K562 (cell line): ENCODE data around the gene SMAP2. TPM values are rescaled to one million over a fixed set of nuclear protein-coding genes. Genes with fewer than 3 reads are reported as not detected.
A peak's percentile ranks its signal among the peaks of the same experiment; 100 is the strongest.

Experiments used
- RBM25 ChIP-seq: fragments of 200-400 bp; formaldehyde crosslinking; IDR thresholded peaks from 2 replicates; pipeline ENCODE4 v1.6.1; 2018; ENCODE audit warnings: low read length, low read depth, moderate library complexity; ENCODE audit not compliant: severe bottlenecking
- ZFP36 ChIP-seq: fragments of 150-350 bp; IDR thresholded peaks from 2 replicates; pipeline ENCODE4 v1.6.1; 2018; ENCODE audit warnings: low read length, low read depth; ENCODE audit not compliant: partially characterized antibody
- polyA plus RNA-seq, 8 experiments: library from polyadenylated mRNA; depleted of rRNA in 4 of 8; stranded (reverse) in 5 of 8; unstranded in 3 of 8; fragments of >200 nt; fragmentation: Nextera tagmentation in 2 of 8; fragmentation: Illumina TruSeq in 1 of 8; extraction: Ambion mirVana in 2 of 8; extraction: Trizol in 1 of 8; gene quantifications; 2 replicates each; pipeline versions ENCODE4 v1.2.1 to v1.2.3, GENCODE V29; 2011 to 2014; ENCODE audit warnings: inconsistent platforms in 1 of 8, missing spikeins in 1 of 8
- total RNA-seq, 7 experiments: library from RNA; depleted of rRNA in 6 of 7; stranded (reverse); fragments of >200 nt in 6 of 7; fragmentation: Illumina TruSeq in 2 of 7; extraction: Trizol in 2 of 7; gene quantifications; 2 replicates each; pipeline versions ENCODE4 v1.2.1 to v1.2.3, GENCODE V29; 2011 to 2021; ENCODE audit warnings: low replicate concordance in 1 of 7
- TF ChIP-seq, protein P1 (sequence below): fragments of 450-650 bp; IDR thresholded peaks from 2 replicates; pipeline ENCODE4 v1.6.1; 2016; ENCODE audit warnings: low read depth

Gene SMAP2
- total and polyA plus RNA-seq, 9 of the 15 experiments (the other 6 are each of a cell fraction or from before 2014, with no cell fraction given): 38.7 to 212 (median 94.1) TPM

DNA sequence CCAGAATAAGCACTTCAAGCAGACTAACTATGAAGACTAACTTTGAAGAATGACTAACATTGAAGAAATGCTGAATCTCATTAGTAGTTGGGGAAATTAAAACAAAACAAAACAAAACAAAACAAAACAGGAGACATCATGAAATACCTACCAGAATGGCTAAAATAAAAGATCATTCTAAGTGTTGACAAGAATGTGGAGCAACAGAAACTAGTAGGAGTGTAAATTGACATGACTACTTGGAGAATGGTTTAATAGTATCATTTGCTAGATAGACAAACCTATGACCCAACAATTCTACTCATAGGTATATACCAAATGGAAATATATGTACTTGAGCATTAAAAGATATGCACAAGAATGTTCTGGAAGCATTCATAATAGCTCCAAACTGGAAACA lies 57.9 kb downstream of the SMAP2 start (continued):
- TF ChIP-seq, protein P1, sequence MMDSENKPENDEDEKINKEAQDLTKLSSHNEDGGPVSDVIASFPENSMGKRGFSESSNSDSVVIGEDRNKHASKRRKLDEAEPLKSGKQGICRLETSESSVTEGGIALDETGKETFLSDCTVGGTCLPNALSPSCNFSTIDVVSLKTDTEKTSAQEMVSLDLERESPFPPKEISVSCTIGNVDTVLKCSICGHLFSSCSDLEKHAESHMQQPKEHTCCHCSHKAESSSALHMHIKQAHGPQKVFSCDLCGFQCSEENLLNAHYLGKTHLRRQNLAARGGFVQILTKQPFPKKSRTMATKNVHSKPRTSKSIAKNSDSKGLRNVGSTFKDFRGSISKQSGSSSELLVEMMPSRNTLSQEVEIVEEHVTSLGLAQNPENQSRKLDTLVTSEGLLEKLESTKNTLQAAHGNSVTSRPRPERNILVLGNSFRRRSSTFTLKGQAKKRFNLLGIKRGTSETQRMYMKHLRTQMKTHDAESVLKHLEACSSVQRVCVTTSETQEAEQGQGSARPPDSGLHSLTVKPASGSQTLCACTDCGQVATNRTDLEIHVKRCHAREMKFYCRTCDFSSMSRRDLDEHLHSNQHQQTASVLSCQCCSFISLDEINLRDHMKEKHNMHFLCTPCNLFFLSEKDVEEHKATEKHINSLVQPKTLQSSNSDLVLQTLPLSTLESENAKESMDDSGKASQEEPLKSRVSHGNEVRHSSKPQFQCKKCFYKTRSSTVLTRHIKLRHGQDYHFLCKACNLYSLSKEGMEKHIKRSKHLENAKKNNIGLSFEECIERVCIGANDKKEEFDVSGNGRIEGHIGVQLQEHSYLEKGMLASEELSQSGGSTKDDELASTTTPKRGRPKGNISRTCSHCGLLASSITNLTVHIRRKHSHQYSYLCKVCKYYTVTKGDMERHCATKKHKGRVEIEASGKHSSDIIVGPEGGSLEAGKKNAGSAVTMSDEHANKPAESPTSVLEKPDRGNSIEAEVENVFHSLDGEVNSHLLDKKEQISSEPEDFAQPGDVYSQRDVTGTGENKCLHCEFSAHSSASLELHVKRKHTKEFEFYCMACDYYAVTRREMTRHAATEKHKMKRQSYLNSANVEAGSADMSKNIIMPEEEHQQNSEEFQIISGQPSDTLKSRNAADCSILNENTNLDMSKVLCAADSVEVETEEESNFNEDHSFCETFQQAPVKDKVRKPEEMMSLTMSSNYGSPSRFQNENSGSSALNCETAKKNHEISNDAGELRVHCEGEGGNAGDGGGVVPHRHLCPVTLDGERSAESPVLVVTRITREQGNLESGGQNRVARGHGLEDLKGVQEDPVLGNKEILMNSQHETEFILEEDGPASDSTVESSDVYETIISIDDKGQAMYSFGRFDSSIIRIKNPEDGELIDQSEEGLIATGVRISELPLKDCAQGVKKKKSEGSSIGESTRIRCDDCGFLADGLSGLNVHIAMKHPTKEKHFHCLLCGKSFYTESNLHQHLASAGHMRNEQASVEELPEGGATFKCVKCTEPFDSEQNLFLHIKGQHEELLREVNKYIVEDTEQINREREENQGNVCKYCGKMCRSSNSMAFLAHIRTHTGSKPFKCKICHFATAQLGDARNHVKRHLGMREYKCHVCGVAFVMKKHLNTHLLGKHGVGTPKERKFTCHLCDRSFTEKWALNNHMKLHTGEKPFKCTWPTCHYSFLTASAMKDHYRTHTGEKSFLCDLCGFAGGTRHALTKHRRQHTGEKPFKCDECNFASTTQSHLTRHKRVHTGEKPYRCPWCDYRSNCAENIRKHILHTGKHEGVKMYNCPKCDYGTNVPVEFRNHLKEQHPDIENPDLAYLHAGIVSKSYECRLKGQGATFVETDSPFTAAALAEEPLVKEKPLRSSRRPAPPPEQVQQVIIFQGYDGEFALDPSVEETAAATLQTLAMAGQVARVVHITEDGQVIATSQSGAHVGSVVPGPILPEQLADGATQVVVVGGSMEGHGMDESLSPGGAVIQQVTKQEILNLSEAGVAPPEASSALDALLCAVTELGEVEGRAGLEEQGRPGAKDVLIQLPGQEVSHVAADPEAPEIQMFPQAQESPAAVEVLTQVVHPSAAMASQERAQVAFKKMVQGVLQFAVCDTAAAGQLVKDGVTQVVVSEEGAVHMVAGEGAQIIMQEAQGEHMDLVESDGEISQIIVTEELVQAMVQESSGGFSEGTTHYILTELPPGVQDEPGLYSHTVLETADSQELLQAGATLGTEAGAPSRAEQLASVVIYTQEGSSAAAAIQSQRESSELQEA: peak; percentile 48; the same call in 1 of the 2 replicates
- peak; percentile 40 for TF ChIP-seq ZFP36
- peak; percentile 52 for TF ChIP-seq RBM25
- TF ChIP-seq, all 486 proteins: peak for 3
